ENCODE results near the gene GPR156. TPM values are rescaled to one million over a fixed set of nuclear protein-coding genes. Genes with fewer than 3 reads are reported as not detected.

GPR156 gene
- 0.14 and 0.37 TPM in 2 replicates for total RNA-seq

DNA sequence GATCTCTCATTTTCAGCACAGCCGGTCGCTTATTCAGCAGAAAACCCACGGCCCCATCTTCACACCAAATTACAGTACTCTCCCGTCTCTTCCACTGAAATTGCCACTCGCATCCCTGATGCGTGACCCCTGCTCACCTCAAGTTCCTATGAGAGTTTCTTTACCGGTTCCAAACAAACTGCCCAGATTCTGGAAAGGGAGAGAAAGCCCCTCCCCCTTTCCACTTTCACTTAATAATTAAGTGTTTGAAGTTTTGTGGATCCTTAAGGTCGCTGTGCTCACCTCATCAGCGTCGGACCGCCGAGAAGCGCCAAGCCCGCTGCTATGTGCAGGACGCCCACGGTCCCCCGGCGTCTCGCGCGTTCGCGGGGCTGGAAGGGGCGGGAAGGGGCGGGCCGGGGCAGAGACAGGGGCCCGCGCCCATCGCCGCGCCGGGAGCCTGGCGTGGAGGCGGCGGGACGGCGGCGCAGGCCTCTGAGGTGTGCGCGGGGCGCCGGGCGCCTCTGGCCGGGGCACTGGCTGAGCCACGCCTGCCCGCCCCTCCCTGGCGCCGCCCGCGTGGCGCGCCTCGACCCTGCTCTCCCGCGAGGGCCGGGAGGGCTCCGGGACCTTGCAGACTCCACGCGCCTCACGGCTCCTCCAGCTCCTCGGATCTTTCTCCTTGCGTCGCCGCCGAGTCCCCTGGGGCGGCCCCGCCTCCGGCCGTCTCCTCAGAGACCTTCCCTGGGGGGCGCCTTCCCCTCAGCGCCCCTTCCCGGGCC is at the start of gene GPR156:
Gene GPR156, minus strand, starts transcription at position 476 of the 761 bp plus-strand sequence. CDS start 41,124 bp downstream, outside the sequence.

Other genes with a start within 250 kb of the GPR156 start
- 28.8 and 31.1 TPM in 2 replicates for gene GSK3B, start 190.8 kb downstream of the GPR156 start, total RNA-seq
- 14.2 and 18.2 TPM in 2 replicates for gene LRRC58, start 64.1 kb upstream of the GPR156 start, total RNA-seq
- gene FSTL1, start 165.8 kb upstream of the GPR156 start, total RNA-seq = 887 and 1,090 TPM in 2 replicates